GM12878 (cell line): Measurements from ENCODE around the gene SRGAP1. TPM values are rescaled to one million over a fixed set of nuclear protein-coding genes. Genes with fewer than 3 reads are reported as not detected.

Experiments
- ATAC-seq: fragments of 200-7000 bp; cut with Tn5 transposase; 3 replicates; pipeline ENCODE4 v1.9.1; 2020; ENCODE audit warnings: mild to moderate bottlenecking, moderate library complexity
- BruUV-seq: library from RNA; stranded (reverse); fragments of 400-500 nt; replicated peaks from 2 replicates; lab custom pipeline; 2021; lab: Mats Ljungman, UMichigan
- CTCF ChIA-PET: fragments of 300-600 bp; sonication (Branson Sonifier 250); formaldehyde crosslinking; extraction: SDS; loops from one replicate; lab custom pipeline; 2021; ENCODE audit warnings: inconsistent platforms; lab: Yijun Ruan, JAX
- POLR2A ChIA-PET: fragments of 350-600 bp; formaldehyde crosslinking; extraction: SDS; loops from one replicate; lab custom pipeline; 2021; ENCODE audit warnings: inconsistent platforms; lab: Charles Lee
- RAD21 ChIA-PET: fragments of 300-600 bp; sonication (Branson Sonifier 250); formaldehyde crosslinking; loops from one replicate; lab custom pipeline; 2023; ENCODE audit warnings: antibody characterized with exemption; ENCODE audit not compliant: unreplicated experiment; lab: Charles Lee
- SMC1A ChIA-PET: fragments of 300-600 bp; sonication (Branson Sonifier 250); formaldehyde crosslinking; loops from one replicate; lab custom pipeline; 2023; ENCODE audit not compliant: unreplicated experiment, uncharacterized antibody; lab: Charles Lee
- DNase-seq: peaks from one replicate; pipeline ENCODE4 v3.0.0-alpha.2; 2011; ENCODE audit warnings: low read depth, low spot score
- FAIRE-seq: peaks from 3 replicates; lab custom pipeline; 2011; peaks lifted over from hg19 to GRCh38; lab: Jason Lieb, UNC
- H2AFZ ChIP-seq: 2 replicates; pipeline ENCODE4 v1.6.0; 2011; ENCODE audit warnings: low read depth, low read length, control low read depth; ENCODE audit not compliant: control insufficient read depth
- H3K27ac ChIP-seq: 2 replicates; pipeline ENCODE4 v1.5.1; 2011; ENCODE audit warnings: control low read depth; ENCODE audit not compliant: control insufficient read depth, insufficient read depth
- H3K27me3 ChIP-seq, 2 experiments: replicated peaks in 1 of 2; 2 replicates each; pipeline versions ENCODE4 v1.6.0 to v1.6.1; 2011; ENCODE audit warnings: low read length in 1 of 2; ENCODE audit not compliant: control insufficient read depth in 2 of 2, insufficient read depth in 2 of 2
- H3K36me3 ChIP-seq, 2 experiments: 2 replicates each; pipeline ENCODE4 v1.5.1; 2011; ENCODE audit warnings: low read length in 1 of 2; ENCODE audit not compliant: control insufficient read depth in 2 of 2, insufficient read depth in 2 of 2
- H3K4me1 ChIP-seq: 2 replicates; pipeline ENCODE4 v1.6.1; 2011; ENCODE audit warnings: mild to moderate bottlenecking, low read length, moderate library complexity, mixed read lengths; ENCODE audit not compliant: control insufficient read depth, insufficient read depth
- H3K4me2 ChIP-seq: 2 replicates; pipeline ENCODE4 v1.6.0; 2011; ENCODE audit warnings: control low read depth; ENCODE audit not compliant: control insufficient read depth, insufficient read depth
- H3K4me3 ChIP-seq: fragments of 200-600 bp; sonication (generic); 2 replicates; pipeline ENCODE4 v1.5.1; 2016
- H3K79me2 ChIP-seq: 2 replicates; pipeline ENCODE4 v1.6.0; 2011; ENCODE audit warnings: low read length; ENCODE audit not compliant: control insufficient read depth, insufficient read depth
- H3K9ac ChIP-seq: 2 replicates; pipeline ENCODE4 v1.8.0; 2011; ENCODE audit warnings: low read length, control low read depth, mixed read lengths; ENCODE audit not compliant: control insufficient read depth, insufficient read depth
- H3K9me3 ChIP-seq: replicated peaks from 3 replicates; pipeline ENCODE4 v1.5.1; 2011; ENCODE audit warnings: mild to moderate bottlenecking, low read length; ENCODE audit not compliant: control insufficient read depth, insufficient read depth
- H4K20me1 ChIP-seq: 2 replicates; pipeline ENCODE4 v1.6.0; 2011; ENCODE audit not compliant: control insufficient read depth, insufficient read depth
- ATF7 ChIP-seq: fragments of 450-650 bp; IDR thresholded peaks from 2 replicates; pipeline ENCODE4 v1.6.1; 2016; ENCODE audit warnings: low read depth, mild to moderate bottlenecking
- GATAD2B ChIP-seq: fragments of 450-650 bp; conservative IDR thresholded peaks from 2 replicates; pipeline ENCODE4 v1.6.1; 2017; ENCODE audit warnings: low read depth, mild to moderate bottlenecking, moderate library complexity
- HDAC6 ChIP-seq: fragments of 200-600 bp; sonication (generic); IDR thresholded peaks from one replicate; pipeline ENCODE4 v1.8.0; 2017; ENCODE audit warnings: antibody characterized with exemption; ENCODE audit not compliant: unreplicated experiment
- IRF4 ChIP-seq: IDR thresholded peaks from 2 replicates; pipeline ENCODE4 v1.6.1; 2011; ENCODE audit warnings: low read depth, low read length
- NR2C2 ChIP-seq: IDR thresholded peaks from 2 replicates; pipeline ENCODE4 v1.6.1; 2011; ENCODE audit warnings: borderline replicate concordance, low read depth; ENCODE audit not compliant: control insufficient read depth, insufficient read length
- SP1 ChIP-seq: IDR thresholded peaks from one replicate; pipeline ENCODE4 v1.6.1; 2011; ENCODE audit warnings: low read depth, low read length
- STAT1 ChIP-seq: fragments of 450-650 bp; conservative IDR thresholded peaks from 2 replicates; pipeline ENCODE4 v1.6.1; 2014; ENCODE audit warnings: antibody characterized with exemption, mild to moderate bottlenecking
- WGBS: methylation state at CpG from one replicate; pipeline ENCODE4 v1.1.6; 2016; ENCODE audit warnings: low lambda C conversion rate; ENCODE audit not compliant: insufficient replicate concordance, insufficient coverage; ENCODE audit errors: missing lambda C conversion rate; 5-methylcytosine and 5-hydroxymethylcytosine counted together
- in situ Hi-C: fragments of 300-500 bp; cut with MboI; formaldehyde crosslinking; loops from 9 replicates; pipeline ENCODE4 v1.14.3; 2018; ENCODE audit warnings: mixed read lengths
- intact Hi-C: fragments of 100-400 bp; cut with micrococcal nuclease; formaldehyde crosslinking; loops from one replicate; pipeline ENCODE4 v1.14.2; 2022; ENCODE audit not compliant: unreplicated experiment
- polyA plus RNA-seq, 11 experiments: library from polyadenylated mRNA; depleted of rRNA in 4 of 11; unstranded in 6 of 11; stranded (reverse) in 5 of 11; fragments of >200 nt; fragmentation: Nextera tagmentation in 4 of 11; fragmentation: Illumina TruSeq in 1 of 11; extraction: Ambion mirVana in 4 of 11; extraction: Trizol in 1 of 11; gene quantifications; 1 replicate in 1 of 11; 2 replicates in 10 of 11; pipeline versions ENCODE4 v1.2.1 to v1.2.3, GENCODE V29; 2011 to 2016; ENCODE audit warnings: inconsistent platforms in 2 of 11, missing spikeins in 2 of 11, low read depth in 1 of 11
- total RNA-seq, 4 experiments: library from RNA; depleted of rRNA in 3 of 4; stranded (reverse); fragments of >200 nt in 3 of 4; fragmentation: Illumina TruSeq in 1 of 4; extraction: Trizol in 1 of 4; gene quantifications; 2 replicates each; pipeline versions ENCODE4 v1.2.1 to v1.2.3, GENCODE V29; 2013 to 2021
- TF ChIP-seq, protein P1 (sequence below): IDR thresholded peaks from 2 replicates; pipeline ENCODE4 v1.6.1; 2012; ENCODE audit warnings: improper control_type of control experiment, low read depth, low read length; ENCODE audit not compliant: insufficient replicate concordance
- TF ChIP-seq, protein P2 (sequence below): IDR thresholded peaks from 2 replicates; pipeline ENCODE4 v1.6.1; 2012; ENCODE audit warnings: low read depth, low read length, improper control_type of control experiment

The SRGAP1 gene
- total and polyA plus RNA-seq, 10 of the 15 experiments (the other 5 are each of a cell fraction or from before 2014, with no cell fraction given) = 0.16 to 0.85 (median 0.46) TPM

DNA sequence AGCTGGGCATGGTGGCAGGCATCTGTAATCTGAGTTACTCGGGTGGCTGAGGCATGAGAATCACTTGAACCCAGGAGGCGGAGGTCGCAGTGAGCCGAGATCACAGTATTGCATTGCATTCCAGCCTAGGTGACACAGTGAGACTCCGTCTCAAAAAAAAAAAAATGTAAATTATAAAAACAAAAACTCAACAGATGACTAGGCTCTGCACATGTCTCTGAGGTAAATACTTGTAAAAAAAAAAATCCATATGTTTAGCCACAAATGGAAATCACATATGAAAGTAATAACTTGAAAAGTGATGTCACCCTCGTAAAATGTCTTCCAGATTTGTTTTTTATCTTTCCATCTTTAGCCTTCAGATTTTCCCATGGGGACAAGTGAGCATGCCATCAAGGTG is 292.6 kb downstream of the SRGAP1 start:
- Histone ChIP-seq H3K79me2 (no peaks in the 10 kb centered on the region), H3K4me2 (no peak overlapping the region), H3K9ac (no peak overlapping the region), H3K9me3 (no peaks in the 10 kb centered on the region; the same call in 2 of the 3 replicates), H2AFZ (no peak overlapping the region), H3K27me3 (no peaks in the 10 kb centered on the region), H4K20me1 (no peaks in the 10 kb centered on the region), H3K36me3 (no peaks in the 10 kb centered on the region), H3K27ac (no peak overlapping the region), H3K4me3 (no peak overlapping the region), H3K4me1 (no peaks in the 10 kb centered on the region)
- DNase-seq (no peak), ATAC-seq (no peak), FAIRE-seq (no peak)
- RAD21 ChIA-PET = no interaction called here
- TF ChIP-seq HDAC6 (no peak), IRF4 (no peak), GATAD2B (no peak), STAT1 (no peak), ATF7 (no peak), NR2C2 (no peak), SP1 (no peak)
- TF ChIP-seq, protein P1, sequence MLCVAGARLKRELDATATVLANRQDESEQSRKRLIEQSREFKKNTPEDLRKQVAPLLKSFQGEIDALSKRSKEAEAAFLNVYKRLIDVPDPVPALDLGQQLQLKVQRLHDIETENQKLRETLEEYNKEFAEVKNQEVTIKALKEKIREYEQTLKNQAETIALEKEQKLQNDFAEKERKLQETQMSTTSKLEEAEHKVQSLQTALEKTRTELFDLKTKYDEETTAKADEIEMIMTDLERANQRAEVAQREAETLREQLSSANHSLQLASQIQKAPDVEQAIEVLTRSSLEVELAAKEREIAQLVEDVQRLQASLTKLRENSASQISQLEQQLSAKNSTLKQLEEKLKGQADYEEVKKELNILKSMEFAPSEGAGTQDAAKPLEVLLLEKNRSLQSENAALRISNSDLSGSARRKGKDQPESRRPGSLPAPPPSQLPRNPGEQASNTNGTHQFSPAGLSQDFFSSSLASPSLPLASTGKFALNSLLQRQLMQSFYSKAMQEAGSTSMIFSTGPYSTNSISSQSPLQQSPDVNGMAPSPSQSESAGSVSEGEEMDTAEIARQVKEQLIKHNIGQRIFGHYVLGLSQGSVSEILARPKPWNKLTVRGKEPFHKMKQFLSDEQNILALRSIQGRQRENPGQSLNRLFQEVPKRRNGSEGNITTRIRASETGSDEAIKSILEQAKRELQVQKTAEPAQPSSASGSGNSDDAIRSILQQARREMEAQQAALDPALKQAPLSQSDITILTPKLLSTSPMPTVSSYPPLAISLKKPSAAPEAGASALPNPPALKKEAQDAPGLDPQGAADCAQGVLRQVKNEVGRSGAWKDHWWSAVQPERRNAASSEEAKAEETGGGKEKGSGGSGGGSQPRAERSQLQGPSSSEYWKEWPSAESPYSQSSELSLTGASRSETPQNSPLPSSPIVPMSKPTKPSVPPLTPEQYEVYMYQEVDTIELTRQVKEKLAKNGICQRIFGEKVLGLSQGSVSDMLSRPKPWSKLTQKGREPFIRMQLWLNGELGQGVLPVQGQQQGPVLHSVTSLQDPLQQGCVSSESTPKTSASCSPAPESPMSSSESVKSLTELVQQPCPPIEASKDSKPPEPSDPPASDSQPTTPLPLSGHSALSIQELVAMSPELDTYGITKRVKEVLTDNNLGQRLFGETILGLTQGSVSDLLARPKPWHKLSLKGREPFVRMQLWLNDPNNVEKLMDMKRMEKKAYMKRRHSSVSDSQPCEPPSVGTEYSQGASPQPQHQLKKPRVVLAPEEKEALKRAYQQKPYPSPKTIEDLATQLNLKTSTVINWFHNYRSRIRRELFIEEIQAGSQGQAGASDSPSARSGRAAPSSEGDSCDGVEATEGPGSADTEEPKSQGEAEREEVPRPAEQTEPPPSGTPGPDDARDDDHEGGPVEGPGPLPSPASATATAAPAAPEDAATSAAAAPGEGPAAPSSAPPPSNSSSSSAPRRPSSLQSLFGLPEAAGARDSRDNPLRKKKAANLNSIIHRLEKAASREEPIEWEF = no peak
- TF ChIP-seq, protein P2, sequence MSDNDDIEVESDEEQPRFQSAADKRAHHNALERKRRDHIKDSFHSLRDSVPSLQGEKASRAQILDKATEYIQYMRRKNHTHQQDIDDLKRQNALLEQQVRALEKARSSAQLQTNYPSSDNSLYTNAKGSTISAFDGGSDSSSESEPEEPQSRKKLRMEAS = no peak
- WGBS = 11% methylated on average over 6 of the region's 6 CpGs
- in situ Hi-C loops (no loop called here), intact Hi-C loops (no loop called here)
- SMC1A ChIA-PET = no interaction called here
- no TSS peak for BruUV-seq
- POLR2A ChIA-PET = no interaction called here
- CTCF ChIA-PET = no interaction called here
